GM23338 (cell line): ENCODE measurements around the gene BSND. TPM values are rescaled to one million over a fixed set of nuclear protein-coding genes. Genes with fewer than 3 reads are reported as not detected.

Experiments
- ATAC-seq: fragments of 200-7000 bp; cut with Tn5 transposase; 3 replicates; pipeline ENCODE4 v1.9.1; 2020
- DNase-seq: peaks from one replicate; pipeline ENCODE4 v3.0.0-alpha.2; 2015; ENCODE audit warnings: low spot score
- H2AFZ ChIP-seq: fragments of 200-600 bp; sonication (generic); 2 replicates; pipeline ENCODE4 v1.8.0; 2016; ENCODE audit warnings: antibody characterized with exemption, mild to moderate bottlenecking, moderate library complexity
- H3F3A ChIP-seq: fragments of 200-600 bp; sonication (generic); replicated peaks from 2 replicates; pipeline ENCODE4 v1.8.0; 2017; ENCODE audit warnings: antibody characterized with exemption, mixed run types, low read depth
- H3K27ac ChIP-seq: fragments of 200-600 bp; sonication (generic); 2 replicates; pipeline ENCODE4 v1.6.1; 2016; ENCODE audit warnings: low read depth
- H3K27me3 ChIP-seq: fragments of 200-600 bp; sonication (generic); 2 replicates; pipeline ENCODE4 v1.8.0; 2016; ENCODE audit warnings: mild to moderate bottlenecking, mixed run types, moderate library complexity; ENCODE audit not compliant: insufficient read depth
- H3K36me3 ChIP-seq: fragments of 200-600 bp; sonication (generic); 2 replicates; pipeline ENCODE4 v1.8.0; 2016; ENCODE audit warnings: mild to moderate bottlenecking; ENCODE audit not compliant: insufficient read depth
- H3K4me1 ChIP-seq: fragments of 200-600 bp; sonication (generic); 2 replicates; pipeline ENCODE4 v1.8.0; 2016; ENCODE audit warnings: mild to moderate bottlenecking, moderate library complexity; ENCODE audit not compliant: insufficient read depth
- H3K4me2 ChIP-seq: fragments of 200-600 bp; sonication (generic); 2 replicates; pipeline ENCODE4 v1.7.1; 2017; ENCODE audit warnings: mixed run types
- H3K4me3 ChIP-seq: fragments of 200-600 bp; sonication (generic); 2 replicates; pipeline ENCODE4 v1.6.1; 2016; ENCODE audit warnings: mixed run types
- H3K79me2 ChIP-seq: fragments of 200-600 bp; sonication (generic); replicated peaks from 2 replicates; pipeline ENCODE4 v1.8.0; 2017; ENCODE audit warnings: mild to moderate bottlenecking; ENCODE audit not compliant: insufficient read depth
- H3K9me2 ChIP-seq: fragments of 200-600 bp; sonication (generic); 2 replicates; pipeline ENCODE4 v1.8.0; 2017; ENCODE audit not compliant: insufficient read depth
- H4K20me1 ChIP-seq: fragments of 200-600 bp; sonication (generic); replicated peaks from 2 replicates; pipeline ENCODE4 v1.8.0; 2017; ENCODE audit warnings: mild to moderate bottlenecking; ENCODE audit not compliant: insufficient read depth
- H3K27ac Mint-ChIP-seq: 2 replicates; pipeline ENCODE4 v1.8.0; 2020; ENCODE audit warnings: inconsistent platforms, mild to moderate bottlenecking, moderate library complexity, mixed read lengths
- H3K27me3 Mint-ChIP-seq: 3 replicates; pipeline ENCODE4 v1.8.0; 2022; ENCODE audit warnings: low read depth, mild to moderate bottlenecking, moderate library complexity, mixed read lengths, inconsistent platforms; ENCODE audit not compliant: insufficient read depth, poor library complexity
- H3K36me3 Mint-ChIP-seq: 3 replicates; pipeline ENCODE4 v1.8.0; 2021; ENCODE audit warnings: low read depth, mild to moderate bottlenecking, inconsistent platforms, moderate library complexity, mixed read lengths
- H3K4me1 Mint-ChIP-seq: 3 replicates; pipeline ENCODE4 v1.8.0; 2020; ENCODE audit warnings: mild to moderate bottlenecking, inconsistent platforms, mixed read lengths
- H3K4me3 Mint-ChIP-seq: 3 replicates; pipeline ENCODE4 v1.8.0; 2021; ENCODE audit warnings: moderate library complexity, mild to moderate bottlenecking, inconsistent platforms, mixed read lengths
- H3K9me3 Mint-ChIP-seq: 3 replicates; pipeline ENCODE4 v1.8.0; 2020; ENCODE audit warnings: moderate library complexity, mild to moderate bottlenecking, inconsistent platforms, mixed read lengths
- CREB1 ChIP-seq: fragments of 250-450 bp; sonication (Bioruptor Pico); IDR thresholded peaks from 2 replicates; pipeline ENCODE4 v1.5.0; 2020; ENCODE audit warnings: low read depth, mild to moderate bottlenecking, moderate library complexity
- EZH2 ChIP-seq: fragments of 200-600 bp; sonication (generic); IDR thresholded peaks from one replicate; pipeline ENCODE4 v1.8.0; 2017; ENCODE audit warnings: antibody characterized with exemption, mild to moderate bottlenecking, low read depth; ENCODE audit not compliant: unreplicated experiment
- EZH2phosphoT487 ChIP-seq: fragments of 200-600 bp; sonication (generic); IDR thresholded peaks from one replicate; pipeline ENCODE4 v1.8.1; 2018; ENCODE audit warnings: antibody characterized with exemption; ENCODE audit not compliant: unreplicated experiment
- JUNB ChIP-seq: IDR thresholded peaks from one replicate; pipeline ENCODE4 v1.6.1; 2016; ENCODE audit warnings: antibody characterized with exemption; ENCODE audit not compliant: unreplicated experiment
- NANOG ChIP-seq: IDR thresholded peaks from 2 replicates; pipeline ENCODE4 v1.6.1; 2016; ENCODE audit warnings: antibody characterized with exemption, borderline replicate concordance
- POLR2AphosphoS5 ChIP-seq: IDR thresholded peaks from 2 replicates; pipeline ENCODE4 v1.6.1; 2016; ENCODE audit warnings: antibody characterized with exemption, low read depth
- STAT1 ChIP-seq: IDR thresholded peaks from one replicate; pipeline ENCODE4 v1.6.1; 2016; ENCODE audit warnings: antibody characterized with exemption; ENCODE audit not compliant: unreplicated experiment
- ZNF114 ChIP-seq: fragments of 250-450 bp; sonication (Bioruptor Pico); IDR thresholded peaks from 2 replicates; pipeline ENCODE4 v1.5.0; 2020; ENCODE audit warnings: mild to moderate bottlenecking, moderate library complexity
- ZNF331 ChIP-seq: fragments of 250-450 bp; sonication (Bioruptor Pico); IDR thresholded peaks from 2 replicates; pipeline ENCODE4 v1.5.0; 2020; ENCODE audit warnings: low read depth, mild to moderate bottlenecking, moderate library complexity
- ZNF462 ChIP-seq: fragments of 250-450 bp; sonication (Bioruptor Pico); IDR thresholded peaks from 2 replicates; pipeline ENCODE4 v1.5.0; 2020; ENCODE audit warnings: mild to moderate bottlenecking, moderate library complexity
- polyA plus RNA-seq: library from polyadenylated mRNA; unstranded; fragments of >200 nt; fragmentation: Nextera tagmentation; extraction: Ambion mirVana; gene quantifications from 2 replicates; pipeline ENCODE4 v1.2.1, GENCODE V29; 2016
- total RNA-seq: library from RNA; depleted of rRNA; stranded (reverse); fragments of >200 nt; shearing (Covaris generic); gene quantifications from 2 replicates; pipeline ENCODE4 v1.2.3, GENCODE V29; 2014
- TF ChIP-seq, protein P1 (sequence below): IDR thresholded peaks from 2 replicates; pipeline ENCODE4 v1.6.1; 2016; ENCODE audit warnings: antibody characterized with exemption
- TF ChIP-seq, protein P2 (sequence below): IDR thresholded peaks from one replicate; pipeline ENCODE4 v1.6.1; 2018; ENCODE audit warnings: antibody characterized with exemption; ENCODE audit not compliant: unreplicated experiment
- TF ChIP-seq, protein P3 (sequence below), 2 experiments: fragments of 200-600 bp in 1 of 2; sonication (generic) in 1 of 2; conservative IDR thresholded peaks; 2 replicates each; pipeline versions ENCODE4 v1.5.1 to v1.6.1; 2016 to 2017; ENCODE audit warnings: antibody characterized with exemption in 2 of 2, low read depth in 2 of 2, mild to moderate bottlenecking in 2 of 2, moderate library complexity in 1 of 2

The BSND gene
- total and polyA plus RNA-seq, 2 experiments from 2014 or later: 0.55 to 1.4 TPM

- Mint-ChIP-seq H3K36me3 (peaks cover 51% of the 10 kb centered on the region), H3K27ac (no peak overlapping the region), H3K4me3 (no peak overlapping the region), H3K9me3 (peaks cover 62% of the 10 kb centered on the region), H3K4me1 (peaks cover 15% of the 10 kb centered on the region), H3K27me3 (peaks cover 4% of the 10 kb centered on the region)
- DNase-seq (no peak), ATAC-seq (no peak)
- H4K20me1 ChIP-seq: no peaks in the 10 kb centered on the region
- no peak overlapping the region for H3K27ac ChIP-seq
- no peak overlapping the region for H3K4me2 ChIP-seq
- H3K9me2 ChIP-seq: no peaks in the 10 kb centered on the region
- H3K36me3 ChIP-seq: no peaks in the 10 kb centered on the region; the same call in 1 of the 2 replicates
- H3K4me1 ChIP-seq: peaks cover 16% of the 10 kb centered on the region
- H3F3A ChIP-seq: no peaks in the 10 kb centered on the region
- no peak overlapping the region for H2AFZ ChIP-seq
- no peaks in the 10 kb centered on the region for H3K27me3 ChIP-seq
- no peaks in the 10 kb centered on the region for H3K79me2 ChIP-seq
- H3K4me3 ChIP-seq: no peak overlapping the region
- TF ChIP-seq POLR2AphosphoS5 (no peak), ZNF462 (CRISPR knock-in tag) (no peak), EZH2phosphoT487 (no peak), ZNF331 (CRISPR knock-in tag) (no peak), CREB1 (CRISPR knock-in tag) (no peak), NANOG (no peak), JUNB (no peak), EZH2 (no peak), ZNF114 (CRISPR knock-in tag) (no peak), STAT1 (no peak)
- TF ChIP-seq, protein P1, sequence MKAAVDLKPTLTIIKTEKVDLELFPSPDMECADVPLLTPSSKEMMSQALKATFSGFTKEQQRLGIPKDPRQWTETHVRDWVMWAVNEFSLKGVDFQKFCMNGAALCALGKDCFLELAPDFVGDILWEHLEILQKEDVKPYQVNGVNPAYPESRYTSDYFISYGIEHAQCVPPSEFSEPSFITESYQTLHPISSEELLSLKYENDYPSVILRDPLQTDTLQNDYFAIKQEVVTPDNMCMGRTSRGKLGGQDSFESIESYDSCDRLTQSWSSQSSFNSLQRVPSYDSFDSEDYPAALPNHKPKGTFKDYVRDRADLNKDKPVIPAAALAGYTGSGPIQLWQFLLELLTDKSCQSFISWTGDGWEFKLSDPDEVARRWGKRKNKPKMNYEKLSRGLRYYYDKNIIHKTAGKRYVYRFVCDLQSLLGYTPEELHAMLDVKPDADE: no peak
- TF ChIP-seq, protein P2, sequence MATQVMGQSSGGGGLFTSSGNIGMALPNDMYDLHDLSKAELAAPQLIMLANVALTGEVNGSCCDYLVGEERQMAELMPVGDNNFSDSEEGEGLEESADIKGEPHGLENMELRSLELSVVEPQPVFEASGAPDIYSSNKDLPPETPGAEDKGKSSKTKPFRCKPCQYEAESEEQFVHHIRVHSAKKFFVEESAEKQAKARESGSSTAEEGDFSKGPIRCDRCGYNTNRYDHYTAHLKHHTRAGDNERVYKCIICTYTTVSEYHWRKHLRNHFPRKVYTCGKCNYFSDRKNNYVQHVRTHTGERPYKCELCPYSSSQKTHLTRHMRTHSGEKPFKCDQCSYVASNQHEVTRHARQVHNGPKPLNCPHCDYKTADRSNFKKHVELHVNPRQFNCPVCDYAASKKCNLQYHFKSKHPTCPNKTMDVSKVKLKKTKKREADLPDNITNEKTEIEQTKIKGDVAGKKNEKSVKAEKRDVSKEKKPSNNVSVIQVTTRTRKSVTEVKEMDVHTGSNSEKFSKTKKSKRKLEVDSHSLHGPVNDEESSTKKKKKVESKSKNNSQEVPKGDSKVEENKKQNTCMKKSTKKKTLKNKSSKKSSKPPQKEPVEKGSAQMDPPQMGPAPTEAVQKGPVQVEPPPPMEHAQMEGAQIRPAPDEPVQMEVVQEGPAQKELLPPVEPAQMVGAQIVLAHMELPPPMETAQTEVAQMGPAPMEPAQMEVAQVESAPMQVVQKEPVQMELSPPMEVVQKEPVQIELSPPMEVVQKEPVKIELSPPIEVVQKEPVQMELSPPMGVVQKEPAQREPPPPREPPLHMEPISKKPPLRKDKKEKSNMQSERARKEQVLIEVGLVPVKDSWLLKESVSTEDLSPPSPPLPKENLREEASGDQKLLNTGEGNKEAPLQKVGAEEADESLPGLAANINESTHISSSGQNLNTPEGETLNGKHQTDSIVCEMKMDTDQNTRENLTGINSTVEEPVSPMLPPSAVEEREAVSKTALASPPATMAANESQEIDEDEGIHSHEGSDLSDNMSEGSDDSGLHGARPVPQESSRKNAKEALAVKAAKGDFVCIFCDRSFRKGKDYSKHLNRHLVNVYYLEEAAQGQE: no peak
- TF ChIP-seq, protein P3, sequence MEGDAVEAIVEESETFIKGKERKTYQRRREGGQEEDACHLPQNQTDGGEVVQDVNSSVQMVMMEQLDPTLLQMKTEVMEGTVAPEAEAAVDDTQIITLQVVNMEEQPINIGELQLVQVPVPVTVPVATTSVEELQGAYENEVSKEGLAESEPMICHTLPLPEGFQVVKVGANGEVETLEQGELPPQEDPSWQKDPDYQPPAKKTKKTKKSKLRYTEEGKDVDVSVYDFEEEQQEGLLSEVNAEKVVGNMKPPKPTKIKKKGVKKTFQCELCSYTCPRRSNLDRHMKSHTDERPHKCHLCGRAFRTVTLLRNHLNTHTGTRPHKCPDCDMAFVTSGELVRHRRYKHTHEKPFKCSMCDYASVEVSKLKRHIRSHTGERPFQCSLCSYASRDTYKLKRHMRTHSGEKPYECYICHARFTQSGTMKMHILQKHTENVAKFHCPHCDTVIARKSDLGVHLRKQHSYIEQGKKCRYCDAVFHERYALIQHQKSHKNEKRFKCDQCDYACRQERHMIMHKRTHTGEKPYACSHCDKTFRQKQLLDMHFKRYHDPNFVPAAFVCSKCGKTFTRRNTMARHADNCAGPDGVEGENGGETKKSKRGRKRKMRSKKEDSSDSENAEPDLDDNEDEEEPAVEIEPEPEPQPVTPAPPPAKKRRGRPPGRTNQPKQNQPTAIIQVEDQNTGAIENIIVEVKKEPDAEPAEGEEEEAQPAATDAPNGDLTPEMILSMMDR (conservative IDR thresholded peaks at IDR 0.05; ENCODE audit: low read depth in 2 of 2): no peak
Observed at GRCh38 chr1:54955359-54955758, 43.4 kb upstream of the BSND start.
